ENCODE results near the gene SOCS4. TPM values are rescaled to one million over a fixed set of nuclear protein-coding genes. Genes with fewer than 3 reads are reported as not detected.

Gene SOCS4, protein sequence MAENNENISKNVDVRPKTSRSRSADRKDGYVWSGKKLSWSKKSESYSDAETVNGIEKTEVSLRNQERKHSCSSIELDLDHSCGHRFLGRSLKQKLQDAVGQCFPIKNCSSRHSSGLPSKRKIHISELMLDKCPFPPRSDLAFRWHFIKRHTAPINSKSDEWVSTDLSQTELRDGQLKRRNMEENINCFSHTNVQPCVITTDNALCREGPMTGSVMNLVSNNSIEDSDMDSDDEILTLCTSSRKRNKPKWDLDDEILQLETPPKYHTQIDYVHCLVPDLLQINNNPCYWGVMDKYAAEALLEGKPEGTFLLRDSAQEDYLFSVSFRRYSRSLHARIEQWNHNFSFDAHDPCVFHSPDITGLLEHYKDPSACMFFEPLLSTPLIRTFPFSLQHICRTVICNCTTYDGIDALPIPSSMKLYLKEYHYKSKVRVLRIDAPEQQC
- total RNA-seq: 7.5 and 12.6 TPM in 2 replicates

DNA sequence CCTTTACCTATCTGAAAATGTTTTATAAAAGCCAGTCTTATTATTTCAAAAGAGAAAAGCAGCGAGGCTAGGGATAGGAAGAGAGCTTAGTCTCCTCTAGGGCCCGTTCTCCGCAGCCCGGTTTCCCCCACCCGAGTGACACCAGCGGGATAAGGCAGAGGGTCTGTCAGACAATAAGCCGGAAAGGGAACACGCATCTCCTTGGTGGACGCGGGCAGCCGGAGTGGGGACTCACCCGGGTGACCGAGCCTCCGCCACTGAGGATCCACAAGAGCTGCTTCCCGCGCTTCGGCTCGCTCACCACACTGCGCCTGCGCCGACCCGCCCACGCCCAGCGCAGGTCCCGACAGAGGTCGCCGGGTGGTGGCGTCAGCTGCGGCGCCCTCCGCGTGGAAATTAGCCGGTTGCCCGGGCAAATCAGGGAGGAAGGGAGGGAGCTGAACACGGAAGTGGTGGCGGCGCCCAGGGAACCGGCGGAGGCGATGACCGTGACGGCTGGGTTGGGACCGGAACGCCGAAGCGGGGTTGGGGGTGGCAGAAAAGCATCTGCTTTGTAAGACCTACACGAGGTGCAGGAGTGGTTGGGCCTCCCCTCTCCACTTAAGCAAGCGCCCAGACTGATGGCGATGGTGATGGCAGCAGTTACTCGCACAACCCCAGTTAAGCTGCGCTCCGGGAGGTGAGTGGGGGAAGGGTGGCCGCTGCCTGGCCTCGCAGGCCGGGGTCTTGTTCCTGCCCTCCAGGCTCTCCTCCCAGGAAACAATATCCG is at the start of gene SOCS4, which contains the start of gene WDHD1:
TSS of gene SOCS4 (plus strand) at position 444 of the 769 bp plus-strand sequence. CDS start 15,806 bp downstream, outside the sequence.
TSS of gene WDHD1 (minus strand) at position 307 of the 769 bp plus-strand sequence. CDS start 312 bp downstream, outside the sequence.

DNA sequence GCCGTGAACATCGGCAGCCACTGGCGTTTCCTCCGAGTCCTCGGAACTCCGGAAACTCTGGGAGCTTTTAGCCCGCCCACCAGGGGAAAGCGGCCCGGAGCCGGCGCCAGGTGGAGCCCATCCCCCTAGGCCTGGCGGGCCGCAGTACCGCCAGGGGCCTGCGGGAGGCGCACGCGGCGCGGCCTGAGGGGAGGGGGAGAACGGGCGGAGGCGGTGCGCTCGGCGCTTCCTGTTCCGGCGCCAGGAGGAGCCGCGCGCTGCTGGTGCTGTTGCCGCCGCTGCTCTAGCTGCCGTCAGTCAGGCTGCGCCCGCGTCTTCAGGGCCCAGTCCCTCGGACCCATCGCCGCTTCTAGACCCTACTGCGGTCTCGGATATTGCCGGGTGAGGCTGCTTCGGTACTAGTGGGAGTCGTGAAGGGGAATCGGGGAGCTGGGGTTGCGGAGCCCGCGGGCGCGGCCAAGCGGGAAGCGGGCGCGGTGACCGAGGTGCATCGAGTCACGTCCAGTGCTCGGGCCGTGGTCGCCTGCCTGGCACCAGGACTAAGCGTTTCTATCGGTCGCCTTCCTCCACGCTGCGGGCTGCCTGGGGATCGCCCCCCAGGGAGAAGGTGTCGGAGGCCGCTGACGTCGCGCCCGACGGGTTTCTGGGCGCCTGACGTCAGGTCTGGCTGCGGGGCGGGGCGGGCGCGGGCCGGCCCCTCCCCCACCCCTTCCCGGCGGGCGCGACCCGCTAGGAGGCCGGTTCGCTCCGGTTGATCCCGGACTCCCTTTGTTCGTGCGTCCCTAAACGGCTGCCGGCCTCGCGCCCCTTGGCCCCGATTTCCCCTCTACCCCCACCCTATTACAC is 24.6 kb downstream of the SOCS4 start, which contains the start of gene MAPK1IP1L:
TSS of gene MAPK1IP1L (plus strand) at position 225 of the 846 bp plus-strand sequence. CDS start 10,037 bp downstream, outside the sequence.

Other genes with a start within 250 kb of the SOCS4 start
- gene GCH1, start 124.4 kb upstream of the SOCS4 start, total RNA-seq: under 0.01 and 0.87 TPM in 2 replicates
- gene WDHD1, start 137 bp upstream of the SOCS4 start, total RNA-seq: 4.9 and 7.1 TPM in 2 replicates
- gene MAPK1IP1L, start 24.4 kb downstream of the SOCS4 start, total RNA-seq: 29.1 and 78.1 TPM in 2 replicates
- 237 and 781 TPM in 2 replicates for gene LGALS3, start 102.0 kb downstream of the SOCS4 start, total RNA-seq
- 3.5 and 11.1 TPM in 2 replicates for gene DLGAP5, start 164.3 kb downstream of the SOCS4 start, total RNA-seq
- gene FBXO34, start 244.2 kb downstream of the SOCS4 start, total RNA-seq: 21.0 and 22.0 TPM in 2 replicates